CD4-positive, alpha-beta memory T cell (primary cell): ENCODE results near the gene FAM204A. TPM values are rescaled to one million over a fixed set of nuclear protein-coding genes. Genes with fewer than 3 reads are reported as not detected.
A peak's percentile ranks its signal among the peaks of the same experiment; 100 is the strongest.

Source experiments
- CTCF ChIA-PET: fragments of 350-600 bp; sonication (Branson Sonifier 250); formaldehyde crosslinking; loops from one replicate; lab custom pipeline; 2021; ENCODE audit warnings: inconsistent platforms; ENCODE audit not compliant: partially characterized antibody; lab: Charles Lee
- POLR2A ChIA-PET: fragments of 350-600 bp; sonication (Branson Sonifier 250); formaldehyde crosslinking; loops from one replicate; lab custom pipeline; 2021; ENCODE audit not compliant: partially characterized antibody; lab: Charles Lee
- DNase-seq, 5 donors: peaks; one replicate each; pipeline versions ENCODE4 v3.0.0 to v3.0.0-alpha.2; 2020 to 2022; ENCODE audit warnings: mixed read lengths in 1 of 5
- H3K27ac ChIP-seq: one replicate; pipeline ENCODE4 v1.7.0; 2013; ENCODE audit warnings: low read depth, low read length
- H3K27me3 ChIP-seq: 2 replicates; pipeline ENCODE4 v1.7.0; 2013; ENCODE audit warnings: mild to moderate bottlenecking, low read length, moderate library complexity; ENCODE audit not compliant: insufficient read depth
- H3K36me3 ChIP-seq: 2 replicates; pipeline ENCODE4 v1.7.0; 2013; ENCODE audit warnings: mild to moderate bottlenecking, low read length, moderate library complexity; ENCODE audit not compliant: insufficient read depth
- H3K4me1 ChIP-seq: 2 replicates; pipeline ENCODE4 v1.7.0; 2013; ENCODE audit warnings: mild to moderate bottlenecking, low read length, moderate library complexity; ENCODE audit not compliant: insufficient read depth
- H3K4me3 ChIP-seq, 2 donors: one replicate each; pipeline ENCODE4 v1.7.0; 2013; ENCODE audit warnings: low read length in 2 of 2, mild to moderate bottlenecking in 1 of 2
- H3K9me3 ChIP-seq, 2 donors: one replicate each; pipeline ENCODE4 v1.7.0; 2013; ENCODE audit warnings: low read length in 2 of 2, control low read depth in 1 of 2; ENCODE audit not compliant: control insufficient read depth in 1 of 2
- H3K27ac Mint-ChIP-seq, 7 donors: one replicate each; pipeline ENCODE4 v1.8.0; 2020 to 2021; ENCODE audit warnings: mixed read lengths in 7 of 7, mild to moderate bottlenecking in 6 of 7, inconsistent platforms in 3 of 7, moderate library complexity in 3 of 7
- H3K27me3 Mint-ChIP-seq, 2 donors: one replicate each; pipeline ENCODE4 v1.8.0; 2020 to 2021; ENCODE audit warnings: mixed read lengths in 2 of 2
- H3K36me3 Mint-ChIP-seq, 2 donors: one replicate each; pipeline ENCODE4 v1.8.0; 2020 to 2021; ENCODE audit warnings: mixed read lengths in 2 of 2, inconsistent platforms in 1 of 2, mild to moderate bottlenecking in 1 of 2
- H3K4me1 Mint-ChIP-seq, 4 donors: one replicate each; pipeline ENCODE4 v1.8.0; 2020 to 2021; ENCODE audit warnings: mixed read lengths in 4 of 4, mild to moderate bottlenecking in 1 of 4
- H3K4me3 Mint-ChIP-seq, 8 donors: one replicate each; pipeline ENCODE4 v1.8.0; 2020 to 2021; ENCODE audit warnings: mixed read lengths in 8 of 8, mild to moderate bottlenecking in 7 of 8, moderate library complexity in 6 of 8, inconsistent platforms in 3 of 8
- H3K9me3 Mint-ChIP-seq, 8 donors: one replicate each; pipeline ENCODE4 v1.8.0; 2020 to 2021; ENCODE audit warnings: mixed read lengths in 8 of 8, mild to moderate bottlenecking in 5 of 8, inconsistent platforms in 3 of 8, moderate library complexity in 1 of 8
- intact Hi-C: fragments of 100-400 bp; cut with micrococcal nuclease; formaldehyde crosslinking; loops from one replicate; pipeline ENCODE4 v1.15.1; 2023
- polyA plus RNA-seq, 2 donors: library from polyadenylated mRNA; unstranded; fragments of 300-500 nt; fragmentation: Illumina TruSeq; gene quantifications; one replicate each; pipeline ENCODE4 v1.2.3, GENCODE V29; 2021
- total RNA-seq, 2 experiments: library from RNA; stranded (reverse); gene quantifications; one replicate each; pipeline ENCODE4 v1.2.3, GENCODE V29; 2021

The FAM204A gene
- total and polyA plus RNA-seq, 4 experiments from 2014 or later: 64.3 to 205 (median 86.9) TPM

- POLR2A ChIA-PET: no interaction called here
- Histone ChIP-seq H3K9me3 (no peaks in the 10 kb centered on the region), H3K36me3 (peaks cover 43% of the 10 kb centered on the region), H3K27me3 (no peaks in the 10 kb centered on the region), H3K4me3 (no peak overlapping the region), H3K27ac (no peak overlapping the region), H3K4me1 (no peaks in the 10 kb centered on the region)
- H3K27me3 Mint-ChIP-seq: no peaks in the 10 kb centered on the region
- peaks cover 54 to 73% of the 10 kb centered on the region in 2 donors for H3K36me3 Mint-ChIP-seq
- peaks cover 15 to 22% (median 19%) of the 10 kb centered on the region in 4 donors for H3K4me1 Mint-ChIP-seq
- DNase-seq: no peak
- no peak overlapping the region for H3K4me3 Mint-ChIP-seq
- peak overlapping the region in 1 of 7 donors; percentile 0 for H3K27ac Mint-ChIP-seq
- no peaks in the 10 kb centered on the region for H3K9me3 Mint-ChIP-seq
- intact Hi-C loops: no loop called here
- CTCF ChIA-PET: no interaction called here
Observed at GRCh38 chr10:118332948-118333710, 9.0 kb downstream of the FAM204A start.

- H3K9me3 ChIP-seq: no peaks in the 10 kb centered on the region
- no peak overlapping the region for H3K27ac ChIP-seq
- intact Hi-C loops: no loop called here
- H3K36me3 ChIP-seq: peaks cover 52% of the 10 kb centered on the region
- no peak overlapping the region for H3K4me3 ChIP-seq
- ChIA-PET POLR2A (no interaction called here), CTCF (no interaction called here)
- H3K4me3 Mint-ChIP-seq: no peak overlapping the region
- H3K27me3 Mint-ChIP-seq: no peaks in the 10 kb centered on the region
- H3K9me3 Mint-ChIP-seq: peaks cover 0 to 2% (median 0%) of the 10 kb centered on the region in 8 donors
- H3K27me3 ChIP-seq: no peaks in the 10 kb centered on the region
- H3K27ac Mint-ChIP-seq: peak overlapping the region in 1 of 7 donors; percentile 5
- no peaks in the 10 kb centered on the region for H3K4me1 ChIP-seq
- no peak for DNase-seq
- peaks cover 58 to 75% of the 10 kb centered on the region in 2 donors for H3K36me3 Mint-ChIP-seq
- peaks cover 9 to 20% (median 13%) of the 10 kb centered on the region in 4 donors for H3K4me1 Mint-ChIP-seq
Observed at GRCh38 chr10:118332236-118332635, 9.9 kb downstream of the FAM204A start.

- Mint-ChIP-seq H3K36me3 (peaks cover 58 to 76% of the 10 kb centered on the region in 2 donors), H3K27ac (no peak overlapping the region)
- no peaks in the 10 kb centered on the region for H3K27me3 ChIP-seq
Observed at GRCh38 chr10:118330295-118331076, 11.6 kb downstream of the FAM204A start.

GRCh38 chr10:118324140-118324539 is 18.0 kb downstream of the FAM204A start:
- POLR2A ChIA-PET: no interaction called here

More at GRCh38 chr10:118330295-118331076, 11.6 kb downstream of the FAM204A start:
- peaks cover 53% of the 10 kb centered on the region for H3K36me3 ChIP-seq
- no peaks in the 10 kb centered on the region for H3K4me1 ChIP-seq
- H3K9me3 Mint-ChIP-seq: peaks cover 0 to 2% (median 0%) of the 10 kb centered on the region in 8 donors
- H3K4me3 Mint-ChIP-seq: no peak overlapping the region
- peaks cover 9 to 20% (median 13%) of the 10 kb centered on the region in 4 donors for H3K4me1 Mint-ChIP-seq
- no peak overlapping the region for H3K27ac ChIP-seq
- H3K9me3 ChIP-seq: no peaks in the 10 kb centered on the region
- intact Hi-C loops: no loop called here
- ChIA-PET POLR2A (no interaction called here), CTCF (no interaction called here)
- H3K27me3 Mint-ChIP-seq: no peaks in the 10 kb centered on the region
- no peak overlapping the region for H3K4me3 ChIP-seq
- no peak for DNase-seq

GRCh38 chr10:118321724-118322575 is 20.2 kb downstream of the FAM204A start:
- no peaks in the 10 kb centered on the region for H3K4me1 ChIP-seq
- H3K27ac Mint-ChIP-seq: peak overlapping the region in 4 of 7 donors; percentile 10 to 72 (median 24)
- CTCF ChIA-PET: no interaction called here
- H3K4me3 Mint-ChIP-seq: no peak overlapping the region
- peaks cover 43% of the 10 kb centered on the region for H3K36me3 ChIP-seq
- H3K9me3 ChIP-seq: no peaks in the 10 kb centered on the region
- intact Hi-C loops: no loop called here
- H3K4me1 Mint-ChIP-seq: peaks cover 2 to 6% (median 4%) of the 10 kb centered on the region in 4 donors
- H3K27me3 Mint-ChIP-seq: no peaks in the 10 kb centered on the region
- POLR2A ChIA-PET: no interaction called here
- peaks cover 50 to 69% of the 10 kb centered on the region in 2 donors for H3K36me3 Mint-ChIP-seq
- DNase-seq: no peak
- H3K4me3 ChIP-seq: no peak overlapping the region
- no peaks in the 10 kb centered on the region for H3K27me3 ChIP-seq
- H3K9me3 Mint-ChIP-seq: no peaks in the 10 kb centered on the region
- H3K27ac ChIP-seq: no peak overlapping the region

More at GRCh38 chr10:118324140-118324539, 18.0 kb downstream of the FAM204A start:
- peaks cover 57 to 78% of the 10 kb centered on the region in 2 donors for H3K36me3 Mint-ChIP-seq
- H3K27me3 Mint-ChIP-seq: no peaks in the 10 kb centered on the region
- Histone ChIP-seq H3K4me3 (no peak overlapping the region), H3K36me3 (peaks cover 61% of the 10 kb centered on the region), H3K4me1 (no peaks in the 10 kb centered on the region), H3K9me3 (no peaks in the 10 kb centered on the region), H3K27ac (no peak overlapping the region), H3K27me3 (no peaks in the 10 kb centered on the region)
- H3K27ac Mint-ChIP-seq: no peak overlapping the region
- H3K9me3 Mint-ChIP-seq: peaks cover 0 to 2% (median 0%) of the 10 kb centered on the region in 8 donors
- H3K4me1 Mint-ChIP-seq: peaks cover 3 to 14% (median 7%) of the 10 kb centered on the region in 4 donors
- H3K4me3 Mint-ChIP-seq: no peak overlapping the region
- intact Hi-C loops: no loop called here
- no peak for DNase-seq
- CTCF ChIA-PET: no interaction called here

GRCh38 chr10:118315629-118316028 is 26.5 kb downstream of the FAM204A start:
- H3K36me3 ChIP-seq: peaks cover 8% of the 10 kb centered on the region
- no peak overlapping the region for H3K27ac Mint-ChIP-seq
- ChIA-PET CTCF (no interaction called here), POLR2A (no interaction called here)
- H3K27me3 Mint-ChIP-seq: no peaks in the 10 kb centered on the region
- H3K36me3 Mint-ChIP-seq: peaks cover 28 to 53% of the 10 kb centered on the region in 2 donors
- no peaks in the 10 kb centered on the region for H3K27me3 ChIP-seq
- intact Hi-C loops: no loop called here
- no peak for DNase-seq
- H3K9me3 Mint-ChIP-seq: no peaks in the 10 kb centered on the region
- H3K4me3 ChIP-seq: no peak overlapping the region
- H3K4me1 ChIP-seq: no peaks in the 10 kb centered on the region
- no peaks in the 10 kb centered on the region for H3K9me3 ChIP-seq
- H3K4me1 Mint-ChIP-seq: peaks cover 0 to 4% (median under 1%) of the 10 kb centered on the region in 4 donors
- no peak overlapping the region for H3K4me3 Mint-ChIP-seq
- H3K27ac ChIP-seq: no peak overlapping the region
